HG03025 (cell line): Measurements from ENCODE around the gene ADARB2.

Experiments used
- ATAC-seq: cut with Tn5 transposase; IDR thresholded peaks from one replicate; pipeline ENCODE4 v1.9.1; 2021; ENCODE audit warnings: mild to moderate bottlenecking, moderate library complexity; ENCODE audit not compliant: unreplicated experiment, low FRiP score

ADARB2 gene

DNA sequence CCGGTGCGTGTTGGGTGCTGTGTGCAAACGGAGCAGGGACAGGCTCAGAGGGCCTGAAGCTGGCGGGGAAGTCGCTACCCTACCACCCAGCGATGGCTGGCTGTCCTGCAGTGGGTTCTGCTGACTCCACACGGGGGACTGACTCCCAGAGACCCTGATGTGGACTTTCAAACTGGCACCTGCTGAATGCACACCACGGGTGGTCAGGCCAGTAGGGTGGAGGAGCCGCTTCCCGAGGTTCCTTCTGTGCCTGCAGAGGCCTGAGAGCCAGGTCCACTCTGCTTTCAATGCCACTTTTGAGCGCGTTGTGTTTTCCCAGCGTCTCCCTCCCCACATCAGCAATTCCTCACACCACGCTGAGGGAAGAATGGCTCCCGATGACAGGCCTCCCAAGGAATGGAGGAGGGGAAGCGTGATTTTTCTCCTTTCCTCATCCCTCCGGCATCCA lies 135.3 kb downstream of the ADARB2 start:
- ATAC-seq, result no peak

DNA sequence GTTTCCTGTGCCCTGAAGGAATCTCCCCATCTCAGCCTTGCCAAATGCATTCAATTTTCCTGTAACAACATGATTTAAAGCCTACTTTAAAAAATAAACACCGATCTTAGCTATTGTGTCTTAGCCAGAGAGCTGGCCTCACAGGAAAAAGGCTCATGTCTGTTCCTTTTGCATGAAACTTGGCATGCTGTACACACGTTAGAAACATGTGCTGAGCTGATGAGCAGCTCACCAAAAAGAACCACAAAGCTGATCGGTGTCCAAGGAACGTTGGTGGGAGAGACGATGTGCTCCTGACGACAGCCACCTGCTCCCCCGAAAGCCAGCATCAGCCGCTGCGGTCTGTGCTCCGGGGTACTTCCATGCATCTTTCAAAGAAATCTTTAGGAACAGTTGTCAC lies 135.9 kb downstream of the ADARB2 start:
- no peak for ATAC-seq

DNA sequence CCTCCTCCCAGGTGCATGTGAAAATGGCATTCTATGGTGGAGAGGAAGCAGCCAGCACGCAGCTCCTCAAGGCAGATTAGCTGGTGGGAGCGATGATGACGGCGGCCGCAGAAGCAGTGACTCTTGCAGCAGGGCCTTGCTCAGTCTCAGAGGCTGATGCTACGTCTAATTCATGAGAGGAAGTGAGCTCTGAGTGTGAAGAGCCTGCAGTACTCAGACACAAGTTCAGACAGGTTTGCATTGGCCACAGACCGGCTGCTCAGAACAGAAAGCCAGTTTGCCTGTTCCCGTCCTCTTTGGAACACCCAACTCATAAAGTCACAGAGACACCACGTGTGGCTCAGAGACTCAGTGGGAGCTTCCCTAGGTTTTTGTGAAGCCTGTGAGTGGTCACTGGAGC lies 136.5 kb downstream of the ADARB2 start:
- no peak for ATAC-seq

DNA sequence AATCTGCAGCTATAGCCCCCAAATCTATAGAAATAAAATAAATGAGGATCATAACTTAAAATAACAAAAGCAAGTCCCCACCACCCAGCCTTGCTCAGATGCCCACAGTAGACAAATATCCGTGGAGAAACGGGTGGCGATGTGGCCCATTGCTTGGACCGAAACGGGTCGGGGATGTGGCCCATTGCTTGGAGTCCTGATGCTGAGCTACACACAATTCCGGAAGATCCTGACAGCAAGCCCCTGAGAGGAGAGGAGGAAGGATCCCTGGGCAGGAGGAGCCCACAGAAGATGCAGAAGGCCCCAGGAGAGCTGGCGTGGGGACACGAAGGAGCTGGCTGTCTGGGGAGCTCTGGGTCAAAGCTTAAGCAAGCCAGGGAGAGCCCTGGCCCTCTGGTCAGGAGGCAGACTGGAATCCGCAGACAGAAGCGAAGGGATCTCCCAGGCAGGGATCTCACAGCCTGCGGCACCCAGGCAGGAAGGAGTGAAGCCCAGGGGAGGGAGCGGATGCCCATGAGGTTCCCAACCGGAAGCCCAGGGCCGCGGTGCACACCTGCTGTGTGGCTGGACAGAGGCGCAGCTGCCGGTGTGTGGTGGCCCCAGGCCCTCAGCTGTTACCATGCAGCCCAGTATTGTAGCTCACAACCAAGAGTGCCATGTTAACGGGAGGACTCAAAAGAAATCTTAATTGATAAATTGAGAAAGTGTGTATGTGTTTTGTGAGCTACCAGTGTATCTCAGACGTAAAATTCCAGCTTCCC lies 138.8 kb downstream of the ADARB2 start:
- ATAC-seq, result no peak

DNA sequence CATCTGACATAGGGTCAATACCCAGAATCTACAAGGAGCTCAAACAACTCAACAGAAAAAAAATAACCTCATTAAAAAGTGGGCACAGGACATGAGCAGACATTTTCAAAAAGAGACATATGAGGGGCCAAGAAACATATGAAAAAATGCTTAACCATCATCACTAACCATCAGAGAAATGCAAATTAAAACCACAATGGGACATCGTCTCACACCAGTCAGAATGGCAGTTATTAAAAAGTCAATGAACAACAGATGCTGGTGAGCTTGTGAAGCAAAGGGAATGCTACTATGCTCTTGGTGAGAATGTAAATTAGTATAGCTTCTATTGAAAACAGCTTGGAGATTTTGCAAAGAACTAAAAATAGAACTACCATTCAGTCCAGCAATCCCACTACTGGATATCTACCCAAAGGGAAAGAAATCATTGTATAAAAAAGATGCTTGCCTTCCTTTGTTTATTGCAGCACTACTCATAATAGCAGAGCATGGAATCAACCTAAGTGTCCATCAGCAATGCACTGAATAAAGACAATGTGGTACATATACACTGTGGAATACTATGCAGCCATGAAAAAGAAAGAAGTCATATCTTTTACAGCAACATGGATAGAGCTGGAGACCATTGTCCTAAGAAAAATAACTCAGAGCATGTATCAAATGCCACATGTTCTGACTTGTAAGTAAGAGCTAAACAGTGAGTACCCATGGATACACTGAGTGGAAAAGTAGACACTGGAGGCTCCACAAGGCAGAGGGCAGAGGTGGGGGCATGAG lies 139.8 kb downstream of the ADARB2 start:
- no peak for ATAC-seq

DNA sequence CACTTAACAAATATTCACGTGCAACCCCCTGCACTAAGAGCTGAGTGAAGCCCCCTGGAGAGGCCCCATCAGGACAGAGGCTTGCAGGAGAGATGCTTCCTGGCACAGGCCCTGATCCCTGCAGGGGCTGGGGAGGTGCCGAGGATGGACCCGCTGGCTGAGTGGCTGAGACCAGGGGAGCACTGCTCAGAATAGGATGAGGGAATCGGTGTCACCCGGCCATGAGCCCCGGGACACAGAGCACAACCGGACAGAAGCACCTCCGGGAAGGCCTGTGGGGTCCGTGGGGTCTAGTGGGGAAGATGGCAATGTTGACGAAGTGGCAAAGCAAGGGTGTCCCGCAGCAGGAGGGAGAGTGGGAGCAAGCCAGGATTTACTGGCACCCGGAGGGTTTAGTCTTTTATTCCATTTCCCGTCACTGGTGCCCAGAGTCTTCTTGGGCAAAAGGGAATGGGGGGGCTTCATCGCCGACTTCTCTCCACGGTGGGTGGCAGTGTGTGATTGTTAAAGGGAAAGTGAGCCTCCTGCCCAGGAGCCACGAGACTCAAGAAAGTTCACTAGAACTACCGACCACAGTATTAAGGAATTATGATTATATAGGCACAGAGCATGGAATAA lies 140.7 kb downstream of the ADARB2 start:
- ATAC-seq, result no peak

DNA sequence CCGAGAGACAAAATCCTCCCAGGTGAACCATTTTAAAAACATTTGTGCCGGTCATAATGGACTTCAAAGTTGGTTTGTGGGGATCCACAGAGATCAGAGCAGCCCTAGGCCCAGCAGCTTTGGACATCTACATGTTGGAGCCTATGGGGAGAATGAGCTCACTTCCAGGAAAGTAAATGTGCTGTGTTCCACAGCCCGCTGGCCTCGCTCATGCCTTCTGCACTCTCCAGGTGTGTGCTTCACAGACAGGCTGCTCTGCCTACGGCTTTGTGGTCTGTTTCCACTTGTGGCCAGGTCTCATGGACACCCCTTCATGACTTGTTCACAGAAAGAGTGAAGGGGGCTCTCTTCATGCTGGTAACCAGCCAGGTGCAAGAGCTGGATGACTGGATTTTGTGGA lies 141.6 kb downstream of the ADARB2 start:
- ATAC-seq, result no peak

DNA sequence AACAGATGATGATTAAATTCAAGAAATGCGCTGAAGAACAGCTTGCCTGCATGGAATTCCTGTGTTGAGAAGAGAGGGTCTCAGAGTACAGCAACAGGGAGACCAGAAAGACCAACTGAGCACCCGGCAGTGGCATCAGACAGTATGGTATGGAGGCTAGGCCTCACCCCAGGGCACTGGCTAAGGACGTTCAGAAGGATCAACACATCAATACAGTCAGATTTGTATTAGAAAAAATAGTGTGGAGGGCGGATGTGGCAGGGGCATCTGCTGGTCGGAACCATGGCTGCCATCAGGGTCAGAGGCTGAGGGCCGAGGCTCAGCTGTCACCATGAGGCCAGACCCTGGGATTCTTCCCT lies 142.1 kb downstream of the ADARB2 start:
- ATAC-seq, result no peak

DNA sequence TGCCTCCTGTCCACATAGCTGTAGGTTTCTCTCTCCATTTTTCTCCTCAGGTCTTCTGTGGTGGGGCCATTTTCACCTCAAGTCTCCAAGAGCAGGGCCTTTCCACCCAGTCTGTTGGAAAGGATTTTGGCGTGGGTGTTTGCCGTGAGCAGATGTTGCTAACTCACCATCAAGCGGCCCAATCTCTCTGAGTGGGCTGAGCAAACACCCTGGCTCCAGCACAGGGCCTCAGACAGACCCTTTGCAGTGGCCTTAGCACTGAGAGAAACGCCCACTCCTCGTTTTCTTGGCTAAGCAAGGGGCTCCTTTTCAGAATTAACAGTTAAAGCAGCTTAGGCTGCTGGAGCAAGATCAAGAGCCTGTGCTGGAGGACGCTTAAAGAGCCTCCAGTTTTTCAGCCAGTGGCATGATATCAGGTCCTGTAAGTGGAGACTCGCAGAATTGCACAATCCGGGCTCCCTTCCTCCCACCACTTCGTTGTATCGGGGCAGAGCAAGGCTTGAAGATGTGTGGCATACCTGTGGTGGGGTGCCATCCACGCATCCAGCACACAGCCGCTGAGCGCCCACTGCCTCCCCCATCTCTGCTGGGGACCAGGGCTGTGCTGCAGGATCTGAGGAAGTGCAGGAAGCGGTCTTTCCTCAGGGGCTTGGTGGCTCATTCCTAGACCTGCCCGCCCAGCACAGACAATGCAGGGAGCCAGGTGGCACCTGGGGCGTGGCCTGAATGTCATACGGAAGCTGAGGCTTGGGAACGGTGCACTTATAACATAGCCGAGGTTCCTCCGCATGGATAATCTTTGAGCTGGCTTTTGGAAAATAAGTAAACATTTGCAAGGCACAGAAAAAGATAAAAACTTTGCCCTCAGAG lies 142.7 kb downstream of the ADARB2 start:
- ATAC-seq, result no peak

DNA sequence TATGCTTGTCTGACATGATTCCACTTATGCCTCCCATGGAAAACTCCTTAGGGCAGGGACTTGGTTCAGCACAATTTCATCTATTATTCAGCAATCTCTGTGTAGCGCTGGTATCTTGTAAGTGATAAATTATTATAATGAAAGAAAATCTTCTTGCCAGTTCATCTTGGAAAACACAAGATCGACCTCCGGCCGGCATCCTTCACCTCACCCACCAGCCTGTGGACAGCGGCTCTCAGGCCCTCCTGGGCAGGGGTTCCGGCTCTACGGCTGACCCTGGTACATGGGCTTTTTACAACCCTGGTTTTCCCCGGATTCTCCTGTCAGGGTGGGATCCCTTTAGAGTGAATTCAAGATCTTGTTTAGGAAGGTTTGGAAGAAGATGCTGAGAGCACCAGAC lies 145.6 kb downstream of the ADARB2 start:
- no peak for ATAC-seq

DNA sequence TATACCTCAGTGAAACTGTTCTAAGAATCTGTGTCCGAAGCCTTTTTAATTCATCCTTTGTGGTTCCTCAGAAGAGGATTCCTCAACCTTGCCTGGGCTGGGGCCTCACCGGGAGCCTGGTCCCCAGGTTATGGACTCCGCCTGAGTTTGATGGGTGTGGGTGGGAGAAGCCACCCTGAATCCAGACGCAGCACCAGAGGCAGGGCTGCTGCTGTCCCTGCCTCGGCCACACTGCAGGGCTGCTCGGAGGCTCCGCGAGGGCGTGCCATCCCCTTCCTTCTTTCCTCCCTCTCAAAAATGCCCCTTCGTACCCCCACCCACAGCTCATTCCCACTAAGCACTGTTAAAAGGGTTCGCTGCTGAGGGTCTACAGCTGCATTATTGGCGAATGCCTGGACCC lies 146.3 kb downstream of the ADARB2 start:
- ATAC-seq, result no peak

DNA sequence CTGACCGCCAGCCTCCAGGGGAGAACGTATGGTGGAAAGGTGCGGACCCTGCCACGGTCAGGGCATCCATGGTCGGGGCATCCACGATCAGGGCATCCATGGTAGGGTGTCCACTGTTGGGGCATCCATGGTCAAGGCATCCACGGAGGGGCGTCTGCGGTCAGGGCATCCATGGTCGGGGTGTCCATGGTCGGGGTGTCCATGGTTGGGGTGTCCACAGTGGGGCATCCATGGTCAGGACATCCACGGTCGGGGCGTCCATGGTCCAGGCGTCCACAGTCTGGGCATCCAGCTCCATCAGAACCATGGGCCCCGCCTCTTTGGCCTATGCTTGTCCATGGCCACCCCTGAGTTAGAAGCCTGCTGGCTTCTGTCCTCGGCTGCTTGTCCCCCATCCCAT lies 148.1 kb downstream of the ADARB2 start:
- no peak for ATAC-seq

DNA sequence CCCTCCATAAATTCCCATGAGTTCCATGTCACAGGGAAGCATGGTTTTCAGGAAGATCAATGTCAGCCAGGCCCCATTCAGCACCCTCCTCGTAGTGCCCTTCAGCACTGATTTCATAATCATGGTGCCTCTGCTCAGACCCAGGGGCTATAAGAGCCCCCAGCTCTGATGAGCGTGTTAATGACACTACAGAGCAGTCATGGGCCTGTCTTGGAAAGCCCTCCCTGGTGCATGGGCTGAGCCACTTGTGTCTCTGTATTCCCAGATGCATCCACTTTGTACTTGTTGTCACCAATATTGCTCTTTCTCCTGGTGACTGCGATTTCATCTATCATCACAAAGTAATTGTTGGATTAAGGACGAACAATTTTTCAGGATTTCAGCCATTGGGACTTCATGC lies 154.6 kb downstream of the ADARB2 start:
- ATAC-seq, result no peak

DNA sequence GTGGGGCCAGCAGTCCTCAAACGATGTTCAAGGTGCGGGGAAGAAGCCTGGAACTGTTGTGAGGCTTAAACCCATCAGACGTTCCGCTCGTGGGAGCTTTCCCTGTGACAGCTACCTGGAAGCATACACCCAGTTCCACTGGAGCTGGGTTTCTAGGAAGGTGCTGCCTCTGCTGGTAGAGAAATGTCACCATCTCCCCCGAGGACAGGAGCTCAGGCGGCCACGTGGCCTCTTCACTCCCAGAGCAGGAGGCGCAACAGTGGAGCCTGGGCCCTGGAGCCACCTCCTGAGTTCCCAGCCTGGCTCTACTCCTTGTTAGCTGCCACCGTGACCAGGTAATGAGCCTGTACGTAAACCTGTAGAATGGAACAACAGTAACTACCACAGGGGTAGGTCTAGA lies 156.1 kb downstream of the ADARB2 start:
- no peak for ATAC-seq

DNA sequence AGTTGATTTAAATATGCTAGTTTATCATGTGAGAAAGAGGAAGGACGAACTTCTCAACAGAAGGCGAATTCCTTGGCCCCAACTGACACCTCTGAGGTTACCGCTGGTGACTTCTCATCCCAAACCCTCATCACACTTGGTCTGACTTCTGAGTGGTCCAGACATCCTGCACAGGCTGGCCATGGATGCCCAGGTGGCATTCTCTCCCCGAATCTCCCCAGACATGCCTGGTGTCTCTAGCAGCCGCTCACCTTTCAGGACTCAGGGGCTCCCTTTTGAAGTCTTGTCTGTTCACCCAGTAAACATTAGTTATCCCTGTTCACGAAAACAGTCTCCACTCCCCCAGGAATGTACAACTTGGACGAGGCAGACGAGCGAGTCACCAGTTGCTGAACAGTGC lies 157.7 kb downstream of the ADARB2 start:
- no peak for ATAC-seq

DNA sequence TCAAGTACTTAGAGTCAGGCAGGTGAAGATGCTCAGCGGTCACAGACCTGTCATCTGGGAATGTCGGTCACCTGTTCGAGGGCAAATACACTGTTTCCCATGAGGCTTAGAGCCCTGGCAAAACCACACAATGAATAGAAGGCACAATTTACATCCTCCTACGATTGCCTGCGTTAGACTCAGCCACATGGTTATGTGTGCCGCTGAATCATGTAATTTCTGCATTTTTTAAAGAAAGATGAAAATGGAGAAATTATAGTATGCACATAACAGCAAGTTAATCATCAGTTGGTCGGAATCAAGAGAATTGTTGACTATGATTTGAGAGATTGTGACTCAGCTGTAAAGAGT lies 158.2 kb downstream of the ADARB2 start:
- ATAC-seq, result no peak

DNA sequence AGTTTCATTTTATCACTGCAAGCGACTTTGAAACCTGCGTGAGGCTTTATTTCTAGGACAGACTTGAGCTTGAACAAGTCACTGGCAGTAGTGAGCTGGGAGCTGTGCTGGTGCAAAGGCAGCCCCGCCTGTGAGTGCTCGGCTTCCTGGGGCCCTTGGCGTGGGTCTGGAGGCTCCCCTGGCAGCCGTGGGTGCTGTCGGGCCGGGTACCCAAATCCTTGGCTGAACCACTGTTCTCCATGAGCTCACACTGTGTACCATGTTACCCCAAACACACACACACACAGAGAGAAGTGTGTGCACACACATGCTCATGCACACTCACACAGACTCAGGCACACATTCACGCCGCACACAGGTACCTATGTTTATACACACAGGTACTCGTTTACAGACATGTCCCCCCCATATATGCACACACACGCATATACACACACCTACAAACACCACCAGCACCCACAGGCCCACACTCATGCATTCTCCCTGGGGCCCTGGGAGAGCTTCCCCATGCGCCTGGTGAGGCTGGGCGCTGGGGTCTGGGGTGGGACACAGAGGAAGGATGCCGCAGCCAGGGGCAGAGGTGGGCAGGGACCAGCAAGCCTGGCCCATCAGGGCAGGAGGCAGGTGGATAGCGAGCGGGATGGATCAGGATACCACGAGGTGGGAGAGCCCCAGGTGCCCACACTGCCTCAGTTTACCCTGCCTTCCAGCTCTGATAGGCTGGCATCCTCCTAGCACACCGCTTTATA lies 158.8 kb downstream of the ADARB2 start:
- no peak for ATAC-seq

DNA sequence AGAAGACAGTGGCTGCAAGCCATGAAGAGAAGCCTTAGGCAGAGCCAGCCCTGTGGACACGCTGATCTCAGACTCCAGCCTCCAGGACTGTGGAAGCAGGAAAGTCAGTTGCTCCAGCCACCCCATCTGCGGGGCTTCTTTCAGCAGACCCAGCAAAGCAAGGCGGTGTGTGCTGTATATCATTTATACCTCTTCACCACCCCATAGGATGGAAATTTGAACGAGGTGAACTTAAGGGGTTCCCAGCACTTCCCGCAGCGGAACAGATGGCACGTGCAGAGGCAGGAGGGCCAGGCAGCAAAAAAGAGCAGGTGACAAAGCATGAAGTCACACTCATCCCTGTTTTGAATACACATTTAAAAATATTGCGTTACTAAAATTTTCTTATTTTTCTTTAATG lies 159.4 kb downstream of the ADARB2 start:
- no peak for ATAC-seq

DNA sequence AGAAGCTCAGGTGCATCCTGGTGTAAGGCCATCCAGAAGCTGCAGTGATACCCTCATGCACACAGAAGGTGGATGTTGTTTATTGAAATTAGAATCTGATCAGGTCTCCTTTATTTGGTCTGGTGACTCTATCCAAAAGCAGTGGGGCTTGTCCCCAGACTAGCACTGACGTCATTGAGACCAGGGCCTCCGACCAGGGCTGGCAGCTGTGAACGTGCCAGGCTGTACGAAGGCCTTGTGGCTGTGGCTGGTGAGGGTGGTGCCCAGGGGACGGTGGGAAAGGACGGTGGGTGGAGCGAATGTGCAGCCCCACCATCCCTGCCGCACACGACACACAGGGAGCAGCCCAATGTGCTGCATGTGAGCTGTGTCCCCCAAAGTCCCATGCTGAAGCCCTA lies 160.0 kb downstream of the ADARB2 start:
- ATAC-seq, result no peak
